Esophagus squamous epithelium (tissue), 5 donors: Measurements from ENCODE around the gene FOXQ1. TPM values are rescaled to one million over a fixed set of nuclear protein-coding genes. Genes with fewer than 3 reads are reported as not detected.

Source experiments
- DNase-seq: peaks from one replicate; lab custom pipeline; 2025; lab: John Stamatoyannopoulos, UW
- H3K27ac ChIP-seq, 4 donors: fragments of 200-600 bp; sonication (generic); one replicate each; pipeline ENCODE4 v1.5.1; 2016 to 2019; ENCODE audit warnings: mild to moderate bottlenecking in 1 of 4
- H3K27me3 ChIP-seq, 4 donors: fragments of 200-600 bp; sonication (generic); 1 replicate in 3 of 4; 2 replicates in 1 of 4; pipeline versions ENCODE4 v1.5.1 to v1.6.0; 2017 to 2021; ENCODE audit warnings: antibody characterized with exemption in 1 of 4
- H3K36me3 ChIP-seq, 3 donors: fragments of 200-600 bp; sonication (generic); one replicate each; pipeline ENCODE4 v1.5.1; 2016 to 2019
- H3K4me1 ChIP-seq, 3 donors: fragments of 200-600 bp; sonication (generic); one replicate each; pipeline ENCODE4 v1.5.1; 2017 to 2019
- H3K4me3 ChIP-seq, 4 donors: fragments of 200-600 bp; sonication (generic); 1 replicate in 3 of 4; 2 replicates in 1 of 4; pipeline ENCODE4 v1.5.1; 2016 to 2019; ENCODE audit warnings: mild to moderate bottlenecking in 2 of 4, moderate library complexity in 1 of 4
- H3K9me3 ChIP-seq, 3 donors: fragments of 200-600 bp; sonication (generic); one replicate each; pipeline ENCODE4 v1.5.1; 2016 to 2019
- CTCF ChIP-seq, 6 experiments: fragments of 450-650 bp in 4 of 6; fragments of 200-600 bp in 2 of 6; sonication (generic) in 2 of 6; IDR thresholded peaks; one replicate each; pipeline ENCODE4 v1.5.1; 2016 to 2019; ENCODE audit warnings: antibody characterized with exemption in 6 of 6, mild to moderate bottlenecking in 4 of 6, moderate library complexity in 4 of 6
- POLR2A ChIP-seq, 4 donors: fragments of 450-650 bp; IDR thresholded peaks; one replicate each; pipeline ENCODE4 v1.6.1; 2017; ENCODE audit warnings: antibody characterized with exemption in 4 of 4, mild to moderate bottlenecking in 4 of 4, moderate library complexity in 3 of 4
- WGBS, 2 donors: methylation state at CpG; one replicate each; pipeline ENCODE4 v1.1.5; 2018; 5-methylcytosine and 5-hydroxymethylcytosine counted together
- intact Hi-C: fragments of 100-400 bp; cut with DNase I; formaldehyde crosslinking; loops from one replicate; pipeline ENCODE4 v1.15.0; 2022
- total RNA-seq, 4 donors: library from RNA; depleted of rRNA; stranded (reverse); fragments of >200 nt; gene quantifications; one replicate each; pipeline ENCODE4 v1.1.0, GENCODE V29; 2016
- donor health status: DM: yes; HTN: yes; CAD: no.

The FOXQ1 gene
- total RNA-seq, 4 donors from 2014 or later = 8.1 to 13.0 (median 10.7) TPM

DNA sequence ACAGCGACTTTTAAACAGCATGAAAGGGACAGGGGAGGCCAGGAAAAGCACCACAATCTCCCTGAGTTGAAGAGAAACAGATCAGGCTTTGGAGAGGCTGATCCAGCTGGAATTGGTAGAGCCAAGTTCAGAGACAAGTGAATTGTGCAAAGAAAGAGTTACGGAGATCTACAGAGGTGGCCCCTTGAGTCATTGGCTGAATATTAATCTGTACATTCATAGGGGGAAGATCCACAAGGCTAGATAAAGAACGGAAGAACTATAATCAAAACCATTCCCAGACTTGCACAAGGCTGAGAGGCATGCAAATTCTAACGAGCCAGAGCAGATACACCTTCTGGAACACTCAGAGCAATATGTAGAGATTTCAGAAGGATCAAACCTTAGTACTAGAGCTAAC is 14.2 kb upstream of the FOXQ1 start:
- no peak for TF ChIP-seq POLR2A (IDR thresholded peaks at IDR 0.05)
- no peak for TF ChIP-seq CTCF (IDR thresholded peaks at IDR 0.05)
- no peak for DNase-seq
- Histone ChIP-seq H3K4me3 (no peak overlapping the region), H3K4me1 (peaks cover 0 to 21% (median 6%) of the 10 kb centered on the region in 3 donors), H3K36me3 (no peaks in the 10 kb centered on the region), H3K9me3 (peaks cover 0 to 4% (median 0%) of the 10 kb centered on the region in 3 donors), H3K27ac (no peak overlapping the region), H3K27me3 (peaks cover 0 to 12% (median 0%) of the 10 kb centered on the region in 4 donors)
- intact Hi-C loops = no loop called here
- WGBS, 2 donors = 43% methylated on average over 4 of the region's 4 CpGs

GRCh38 chr6:1298768-1299167 is 13.1 kb upstream of the FOXQ1 start:
- H3K9me3 ChIP-seq = peaks cover 0 to 4% (median 0%) of the 10 kb centered on the region in 3 donors
- WGBS, 2 donors = 97 to 98% methylated on average over 2 of the region's 2 CpGs
- H3K4me1 ChIP-seq = peaks cover 0 to 21% (median 6%) of the 10 kb centered on the region in 3 donors

DNA sequence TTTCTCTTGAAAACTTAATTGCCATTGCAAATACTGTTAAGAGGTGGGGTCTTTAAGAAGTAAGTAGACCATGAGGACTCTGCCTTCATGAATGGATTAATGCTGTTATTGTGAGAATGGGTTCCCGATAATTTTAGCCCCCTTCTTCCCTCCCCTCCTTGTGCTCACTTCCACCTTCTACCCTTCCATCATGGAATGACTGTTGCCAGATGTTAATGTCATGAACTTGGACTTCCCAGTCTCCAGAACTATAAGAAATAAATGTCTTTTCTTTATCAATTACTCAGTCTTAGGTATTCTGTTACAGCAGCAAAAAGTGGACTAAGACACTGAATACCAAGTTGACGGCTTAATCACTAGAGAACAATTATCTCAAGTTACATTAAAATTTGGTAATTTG is 5.8 kb upstream of the FOXQ1 start:
- Histone ChIP-seq H3K36me3 (no peaks in the 10 kb centered on the region), H3K9me3 (peaks cover 0 to 3% (median 0%) of the 10 kb centered on the region in 3 donors), H3K4me1 (peaks cover 0 to 11% (median 3%) of the 10 kb centered on the region in 3 donors), H3K4me3 (no peak overlapping the region), H3K27ac (no peak overlapping the region), H3K27me3 (peaks cover 0 to 25% (median 0%) of the 10 kb centered on the region in 4 donors)
- DNase-seq = no peak
- TF ChIP-seq POLR2A (IDR thresholded peaks at IDR 0.05) (no peak), CTCF (IDR thresholded peaks at IDR 0.05) (no peak)
- intact Hi-C loops = no loop called here
- WGBS, 2 donors = 90 to 94% methylated on average over 2 of the region's 2 CpGs

More at GRCh38 chr6:1298768-1299167, 13.1 kb upstream of the FOXQ1 start:
- intact Hi-C loops = no loop called here
- no peak for TF ChIP-seq CTCF (IDR thresholded peaks at IDR 0.05)
- no peak for TF ChIP-seq POLR2A (IDR thresholded peaks at IDR 0.05)
- no peak for DNase-seq
- Histone ChIP-seq H3K27ac (no peak overlapping the region), H3K27me3 (peaks cover 0 to 12% (median 0%) of the 10 kb centered on the region in 4 donors), H3K4me3 (no peak overlapping the region), H3K36me3 (no peaks in the 10 kb centered on the region)

DNA sequence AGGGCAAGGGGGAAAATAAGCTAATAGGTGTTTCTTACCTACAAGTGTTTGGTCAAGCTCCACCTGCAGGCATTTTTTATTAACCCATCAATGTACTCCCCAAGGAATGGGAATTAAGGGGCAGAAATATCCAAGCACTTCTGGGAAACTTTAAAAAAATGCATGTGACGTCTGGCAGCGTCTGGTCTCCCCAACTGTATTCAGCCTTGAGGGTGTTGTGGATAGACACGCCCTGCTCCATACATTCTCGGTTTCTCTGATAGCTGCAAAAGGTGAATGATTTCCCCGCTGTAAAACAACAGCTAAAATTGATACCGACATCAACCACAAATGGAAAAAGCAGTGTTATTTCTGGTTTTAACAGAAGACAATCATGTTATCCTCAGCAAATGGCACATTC is 2.5 kb upstream of the FOXQ1 start:
- H3K27me3 ChIP-seq = peaks cover 0 to 56% (median 0%) of the 10 kb centered on the region in 4 donors
- WGBS, 2 donors = 65 to 73% methylated on average over 6 of the region's 6 CpGs
- TF ChIP-seq POLR2A (IDR thresholded peaks at IDR 0.05) = no peak
- no peak for TF ChIP-seq CTCF (IDR thresholded peaks at IDR 0.05)
- no peak overlapping the region for H3K27ac ChIP-seq
- no peak overlapping the region for H3K4me3 ChIP-seq
- DNase-seq = no peak
- intact Hi-C loops = no loop called here
- H3K36me3 ChIP-seq = no peaks in the 10 kb centered on the region
- H3K9me3 ChIP-seq = no peaks in the 10 kb centered on the region
- peaks cover 0 to 38% (median 7%) of the 10 kb centered on the region in 3 donors for H3K4me1 ChIP-seq

DNA sequence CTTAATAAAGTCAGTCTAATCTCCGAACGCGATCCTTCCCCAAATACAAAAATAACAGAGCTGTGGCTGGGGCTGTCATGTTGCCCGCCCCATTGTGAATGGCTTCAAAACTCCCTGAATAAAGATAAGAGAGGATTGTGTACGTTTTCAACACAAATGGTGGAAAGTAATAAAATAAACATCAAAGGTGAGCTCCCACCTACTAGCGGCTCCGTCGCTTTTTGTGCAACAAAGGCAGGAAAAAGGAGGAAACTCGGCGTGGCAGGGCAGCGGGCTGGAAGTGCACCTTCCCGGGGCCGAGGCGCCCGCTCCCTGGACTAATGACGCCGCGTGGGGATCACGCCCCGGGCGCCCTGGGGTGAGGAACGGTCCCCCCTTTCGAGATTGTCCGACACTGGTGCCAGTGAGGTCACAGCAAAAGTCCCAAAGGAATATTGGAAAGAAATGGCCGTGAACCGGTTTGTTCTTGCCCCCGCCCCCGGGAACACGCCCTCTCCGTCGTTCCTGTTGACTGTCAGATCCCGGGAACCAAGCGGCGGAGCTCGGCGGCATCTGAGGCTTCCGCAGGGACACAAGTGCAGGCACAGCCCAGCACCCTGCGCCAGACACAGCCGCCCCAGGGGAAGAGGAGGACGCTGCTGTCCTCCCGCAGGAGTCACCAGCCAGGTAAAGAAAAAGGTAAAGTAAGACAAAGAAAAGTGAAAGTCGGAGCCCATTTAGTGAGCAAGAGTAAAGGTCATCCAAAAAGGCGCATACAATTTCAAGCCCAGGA is 1.1 kb upstream of the FOXQ1 start:
- intact Hi-C loops = no loop called here
- no peaks in the 10 kb centered on the region for H3K36me3 ChIP-seq
- peak overlapping the region; percentile 62 to 75 (median 66) for H3K4me3 ChIP-seq
- peak overlapping the region; percentile 88 to 95 (median 92) for H3K27ac ChIP-seq
- DNase-seq = no peak
- H3K27me3 ChIP-seq = peaks cover 0 to 71% (median 0%) of the 10 kb centered on the region in 4 donors
- H3K4me1 ChIP-seq = peaks cover 7 to 52% (median 7%) of the 10 kb centered on the region in 3 donors
- WGBS, 2 donors = 8 to 10% methylated on average over 22 to 41 of the region's 43 CpGs
- no peaks in the 10 kb centered on the region for H3K9me3 ChIP-seq
- TF ChIP-seq POLR2A (IDR thresholded peaks at IDR 0.05) = no peak
- no peak for TF ChIP-seq CTCF (IDR thresholded peaks at IDR 0.05)
